Colonic mucosa (tissue), 4 donors: ENCODE data around the gene ADAM22. TPM values are rescaled to one million over a fixed set of nuclear protein-coding genes. Genes with fewer than 3 reads are reported as not detected.
"Not testable (repeated sequence)": the region's sequence is repeated elsewhere in the genome, so short reads cannot be mapped to it uniquely, and the experiment has no call there.

Source experiments
- DNase-seq: peaks from one replicate; pipeline ENCODE4 v3.0.0-alpha.2; 2020
- H3K27ac ChIP-seq: fragments of 200-600 bp; one replicate; pipeline ENCODE4 v1.8.0; 2021
- H3K27me3 ChIP-seq: fragments of 200-600 bp; one replicate; pipeline ENCODE4 v1.8.0; 2021
- H3K36me3 ChIP-seq: fragments of 200-600 bp; one replicate; pipeline ENCODE4 v1.8.0; 2021
- H3K4me1 ChIP-seq: fragments of 200-600 bp; one replicate; pipeline ENCODE4 v1.8.0; 2021; ENCODE audit warnings: mild to moderate bottlenecking
- H3K4me3 ChIP-seq: fragments of 200-600 bp; one replicate; pipeline ENCODE4 v1.8.0; 2021
- H3K9ac ChIP-seq, 2 donors: one replicate each; pipeline ENCODE4 v1.7.0; 2013; ENCODE audit warnings: control low read depth in 2 of 2, low read depth in 2 of 2, low read length in 2 of 2
- H3K9me3 ChIP-seq: fragments of 200-600 bp; one replicate; pipeline ENCODE4 v1.8.0; 2021
- intact Hi-C: fragments of 100-400 bp; cut with DNase I; formaldehyde crosslinking; loops from one replicate; pipeline ENCODE4 v1.14.1; 2022
- total RNA-seq, 2 donors: library from RNA; stranded (reverse); fragmentation: NEBNext Ultra II Directional in 1 of 2; extraction: Animal tissue kit (Norgen Biotek cat#: 25700) in 1 of 2; gene quantifications; one replicate each; pipeline ENCODE4 v1.2.1, GENCODE V29; 2021
- TF ChIP-seq, protein P1 (sequence below): fragments of 200-600 bp; IDR thresholded peaks from one replicate; pipeline ENCODE4 v1.8.0; 2022; ENCODE audit warnings: antibody characterized with exemption, mild to moderate bottlenecking
- donor health status: healthy.
- donor health status: DM: no; HTN: no; CAD: no.
- donor health status: DM: no; HTN: no; CAD: no.

ADAM22 gene
- total RNA-seq, 2 donors from 2014 or later = 2.6 to 2.8 TPM

- no peak for DNase-seq
- peak overlapping the region; percentile 60 for H3K4me3 ChIP-seq
- H3K27me3 ChIP-seq = no peaks in the 10 kb centered on the region
- intact Hi-C loops = no loop called here
- H3K4me1 ChIP-seq = peaks cover 7% of the 10 kb centered on the region
- no peaks in the 10 kb centered on the region for H3K36me3 ChIP-seq
- no peak overlapping the region for H3K27ac ChIP-seq
- peak overlapping the region in 1 of 2 donors; percentile 12 for H3K9ac ChIP-seq
- TF ChIP-seq, protein P1, sequence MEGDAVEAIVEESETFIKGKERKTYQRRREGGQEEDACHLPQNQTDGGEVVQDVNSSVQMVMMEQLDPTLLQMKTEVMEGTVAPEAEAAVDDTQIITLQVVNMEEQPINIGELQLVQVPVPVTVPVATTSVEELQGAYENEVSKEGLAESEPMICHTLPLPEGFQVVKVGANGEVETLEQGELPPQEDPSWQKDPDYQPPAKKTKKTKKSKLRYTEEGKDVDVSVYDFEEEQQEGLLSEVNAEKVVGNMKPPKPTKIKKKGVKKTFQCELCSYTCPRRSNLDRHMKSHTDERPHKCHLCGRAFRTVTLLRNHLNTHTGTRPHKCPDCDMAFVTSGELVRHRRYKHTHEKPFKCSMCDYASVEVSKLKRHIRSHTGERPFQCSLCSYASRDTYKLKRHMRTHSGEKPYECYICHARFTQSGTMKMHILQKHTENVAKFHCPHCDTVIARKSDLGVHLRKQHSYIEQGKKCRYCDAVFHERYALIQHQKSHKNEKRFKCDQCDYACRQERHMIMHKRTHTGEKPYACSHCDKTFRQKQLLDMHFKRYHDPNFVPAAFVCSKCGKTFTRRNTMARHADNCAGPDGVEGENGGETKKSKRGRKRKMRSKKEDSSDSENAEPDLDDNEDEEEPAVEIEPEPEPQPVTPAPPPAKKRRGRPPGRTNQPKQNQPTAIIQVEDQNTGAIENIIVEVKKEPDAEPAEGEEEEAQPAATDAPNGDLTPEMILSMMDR = no peak
- H3K9me3 ChIP-seq = no peaks in the 10 kb centered on the region
Observed at GRCh38 chr7:87933605-87933952, 472 bp upstream of the ADAM22 start.

- H3K9ac ChIP-seq = peak overlapping the region in 1 of 2 donors; percentile 63
- intact Hi-C loops = no loop called here
- no peaks in the 10 kb centered on the region for H3K9me3 ChIP-seq
- H3K4me1 ChIP-seq = peaks cover 7% of the 10 kb centered on the region
- H3K4me3 ChIP-seq = peak overlapping the region; percentile 60
- TF ChIP-seq, protein P1 = no peak
- H3K36me3 ChIP-seq = no peaks in the 10 kb centered on the region
- H3K27me3 ChIP-seq = no peaks in the 10 kb centered on the region
- H3K27ac ChIP-seq = no peak overlapping the region
- peak; percentile 21 for DNase-seq
Observed at GRCh38 chr7:87934699-87935383, 790 bp downstream of the ADAM22 start.

GRCh38 chr7:87935384-87935706, 1.3 kb downstream of the ADAM22 start:
- TF ChIP-seq, protein P1 = no peak
- no peak overlapping the region for H3K27ac ChIP-seq
- no peak overlapping the region for H3K9ac ChIP-seq
- DNase-seq = no peak
- H3K4me1 ChIP-seq = peaks cover 7% of the 10 kb centered on the region
- intact Hi-C loops = no loop called here
- no peaks in the 10 kb centered on the region for H3K9me3 ChIP-seq
- no peaks in the 10 kb centered on the region for H3K36me3 ChIP-seq
- peak overlapping the region; percentile 60 for H3K4me3 ChIP-seq
- no peaks in the 10 kb centered on the region for H3K27me3 ChIP-seq

DNA sequence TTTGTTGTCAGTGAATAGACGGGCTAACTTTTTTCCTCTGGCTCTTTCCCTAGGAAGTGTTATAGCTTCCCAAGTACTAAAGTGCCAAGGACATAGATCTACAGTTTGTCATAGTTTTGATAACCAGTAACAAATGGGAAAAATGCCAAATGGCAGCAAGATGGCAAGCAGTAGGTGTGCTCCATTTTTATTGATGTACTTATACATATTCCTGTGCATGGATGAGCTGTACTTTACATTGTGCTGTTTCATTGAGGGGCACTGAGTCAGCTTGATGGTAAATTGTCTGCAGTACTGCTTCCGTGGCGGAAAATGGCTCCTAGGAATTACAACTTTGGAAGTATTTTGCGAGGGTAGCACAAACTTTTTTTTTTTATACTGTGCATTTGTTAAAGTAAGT, 7.1 kb downstream of the ADAM22 start:
- Histone ChIP-seq H3K4me3 (no peak overlapping the region), H3K9ac (no peak overlapping the region), H3K27ac (no peak overlapping the region), H3K9me3 (no peaks in the 10 kb centered on the region), H3K27me3 (no peaks in the 10 kb centered on the region), H3K4me1 (no peaks in the 10 kb centered on the region), H3K36me3 (no peaks in the 10 kb centered on the region)
- no peak for DNase-seq
- TF ChIP-seq, protein P1 = no peak
- intact Hi-C loops = no loop called here

DNA sequence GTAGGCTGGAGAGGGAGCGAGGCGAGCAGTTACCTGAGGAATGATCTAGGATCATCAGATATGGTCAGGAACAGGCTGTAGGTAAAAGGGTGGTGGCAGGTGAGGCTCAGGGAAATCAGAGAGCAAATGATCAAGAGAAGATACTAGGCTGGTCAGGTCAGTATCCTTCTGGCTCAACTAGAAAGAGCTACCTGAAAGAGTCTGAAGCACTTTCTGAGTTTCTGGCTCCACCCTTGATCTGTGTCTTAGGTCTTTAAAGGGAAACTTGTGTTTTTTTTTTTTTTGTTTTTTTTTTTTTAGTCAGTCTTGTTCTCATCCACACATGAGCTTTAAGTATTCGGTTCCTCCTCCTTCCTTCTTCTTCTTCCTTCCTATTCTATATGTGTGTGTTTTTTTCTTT, 10.5 kb downstream of the ADAM22 start:
- TF ChIP-seq, protein P1 = no peak
- Histone ChIP-seq H3K27ac (no peak overlapping the region), H3K9ac (no peak overlapping the region), H3K9me3 (no peaks in the 10 kb centered on the region), H3K27me3 (no peaks in the 10 kb centered on the region), H3K4me3 (no peak overlapping the region), H3K4me1 (no peaks in the 10 kb centered on the region), H3K36me3 (no peaks in the 10 kb centered on the region)
- intact Hi-C loops = no loop called here
- DNase-seq = no peak

GRCh38 chr7:87945926-87946325, 11.9 kb downstream of the ADAM22 start:
- intact Hi-C loops, H3K4me3 ChIP-seq, H3K36me3 ChIP-seq, H3K27me3 ChIP-seq, DNase-seq, H3K9me3 ChIP-seq, H3K27ac ChIP-seq, H3K4me1 ChIP-seq, H3K9ac ChIP-seq: not testable (repeated sequence)
